Measurements from ENCODE around the gene ARMH3. TPM values are rescaled to one million over a fixed set of nuclear protein-coding genes. Genes with fewer than 3 reads are reported as not detected.

ARMH3 gene
- total RNA-seq, 2 experiments from 2014 or later: 7.9 to 24.3 TPM

GRCh38 chr10:101969412-101969922 lies 86.5 kb downstream of the ARMH3 start:
- Histone ChIP-seq H3K36me3 (ENCODE audit: insufficient read depth, low read length) (peaks cover 68% of the 10 kb centered on the region), H3K4me1 (ENCODE audit: insufficient read depth, low read length, poor library complexity, severe bottlenecking) (peaks cover 54% of the 10 kb centered on the region), H3K9me2 (ENCODE audit: insufficient read depth, low read length) (no peaks in the 10 kb centered on the region), H3K79me2 (ENCODE audit: insufficient read depth, low read depth, low read length) (no peaks in the 10 kb centered on the region), H3K4me2 (ENCODE audit: low read length) (peak overlapping the region; percentile 54), H3K9me3 (ENCODE audit: low read length) (peaks cover 8% of the 10 kb centered on the region; the same call in 1 of the 2 replicates), H2AFZ (ENCODE audit: low read length) (peak overlapping the region; percentile 4; the same call in 1 of the 2 replicates), H4K20me1 (ENCODE audit: insufficient read depth, low read length) (no peaks in the 10 kb centered on the region), H3K27ac (ENCODE audit: low read depth, low read length, poor library complexity, severe bottlenecking) (peak overlapping the region; percentile 80), H3K4me3 (ENCODE audit: low read depth, low read length, poor library complexity, severe bottlenecking) (peak overlapping the region; percentile 36)
- ChIA-PET POLR2A (interaction anchor here (0.5 to 1.6 kb wide), 6 partner anchors 12 to 269 kb away, joined by 3 to 6 read pairs (median 4); no protein-coding TSS in a partner anchor), CTCF (ENCODE audit: unreplicated experiment) (no interaction called here)
- peak; percentile 27 for DNase-seq (ENCODE audit: low spot score)
- intact Hi-C loops (cut with micrococcal nuclease; ENCODE audit: unreplicated experiment): no loop called here
- TF ChIP-seq, protein P1, sequence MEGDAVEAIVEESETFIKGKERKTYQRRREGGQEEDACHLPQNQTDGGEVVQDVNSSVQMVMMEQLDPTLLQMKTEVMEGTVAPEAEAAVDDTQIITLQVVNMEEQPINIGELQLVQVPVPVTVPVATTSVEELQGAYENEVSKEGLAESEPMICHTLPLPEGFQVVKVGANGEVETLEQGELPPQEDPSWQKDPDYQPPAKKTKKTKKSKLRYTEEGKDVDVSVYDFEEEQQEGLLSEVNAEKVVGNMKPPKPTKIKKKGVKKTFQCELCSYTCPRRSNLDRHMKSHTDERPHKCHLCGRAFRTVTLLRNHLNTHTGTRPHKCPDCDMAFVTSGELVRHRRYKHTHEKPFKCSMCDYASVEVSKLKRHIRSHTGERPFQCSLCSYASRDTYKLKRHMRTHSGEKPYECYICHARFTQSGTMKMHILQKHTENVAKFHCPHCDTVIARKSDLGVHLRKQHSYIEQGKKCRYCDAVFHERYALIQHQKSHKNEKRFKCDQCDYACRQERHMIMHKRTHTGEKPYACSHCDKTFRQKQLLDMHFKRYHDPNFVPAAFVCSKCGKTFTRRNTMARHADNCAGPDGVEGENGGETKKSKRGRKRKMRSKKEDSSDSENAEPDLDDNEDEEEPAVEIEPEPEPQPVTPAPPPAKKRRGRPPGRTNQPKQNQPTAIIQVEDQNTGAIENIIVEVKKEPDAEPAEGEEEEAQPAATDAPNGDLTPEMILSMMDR (conservative IDR thresholded peaks at IDR 0.05; ENCODE audit: low read length): no peak
- no peak for TF ChIP-seq EZH2phosphoT487 (IDR thresholded peaks at IDR 0.05; ENCODE audit: borderline replicate concordance, low read depth, low read length)
- BruUV-seq (replicated peaks): TSS peak; percentile 10

- peaks cover 49% of the 10 kb centered on the region for H3K4me1 ChIP-seq (ENCODE audit: insufficient read depth, low read length, poor library complexity, severe bottlenecking)
- ChIA-PET CTCF (ENCODE audit: unreplicated experiment) (no interaction called here), POLR2A (interaction anchor here (0.5 to 1.6 kb wide), 7 partner anchors 12 to 269 kb away, joined by 3 to 6 read pairs (median 4); no protein-coding TSS in a partner anchor)
- peaks cover 63% of the 10 kb centered on the region for H3K36me3 ChIP-seq (ENCODE audit: insufficient read depth, low read length)
- H2AFZ ChIP-seq (ENCODE audit: low read length): peak overlapping the region; percentile 4; the same call in 1 of the 2 replicates
- peaks cover 8% of the 10 kb centered on the region; the same call in 1 of the 2 replicates for H3K9me3 ChIP-seq (ENCODE audit: low read length)
- H3K27ac ChIP-seq (ENCODE audit: low read depth, low read length, poor library complexity, severe bottlenecking): peak overlapping the region; percentile 80
- H3K4me3 ChIP-seq (ENCODE audit: low read depth, low read length, poor library complexity, severe bottlenecking): peak overlapping the region; percentile 36
- BruUV-seq (replicated peaks): no TSS peak
- intact Hi-C loops (cut with micrococcal nuclease; ENCODE audit: unreplicated experiment): no loop called here
- H3K9me2 ChIP-seq (ENCODE audit: insufficient read depth, low read length): no peaks in the 10 kb centered on the region
- H3K4me2 ChIP-seq (ENCODE audit: low read length): peak overlapping the region; percentile 54
- no peaks in the 10 kb centered on the region for H4K20me1 ChIP-seq (ENCODE audit: insufficient read depth, low read length)
- TF ChIP-seq EZH2phosphoT487 (IDR thresholded peaks at IDR 0.05; ENCODE audit: borderline replicate concordance, low read depth, low read length): no peak
- TF ChIP-seq, protein P1 (conservative IDR thresholded peaks at IDR 0.05; ENCODE audit: low read length): no peak
- no peak for DNase-seq (ENCODE audit: low spot score)
- H3K79me2 ChIP-seq (ENCODE audit: insufficient read depth, low read depth, low read length): no peaks in the 10 kb centered on the region
These were observed 87.0 kb downstream of the ARMH3 start for GRCh38 chr10:101968940-101969321.

- DNase-seq (ENCODE audit: low spot score): peak; percentile 4
These were observed 87.6 kb downstream of the ARMH3 start for GRCh38 chr10:101968286-101968939.

More at GRCh38 chr10:101968286-101968939, 87.6 kb downstream of the ARMH3 start:
- H3K4me1 ChIP-seq (ENCODE audit: insufficient read depth, low read length, poor library complexity, severe bottlenecking): peaks cover 43% of the 10 kb centered on the region
- peaks cover 8% of the 10 kb centered on the region; the same call in 1 of the 2 replicates for H3K9me3 ChIP-seq (ENCODE audit: low read length)
- peak overlapping the region; percentile 36 for H3K4me3 ChIP-seq (ENCODE audit: low read depth, low read length, poor library complexity, severe bottlenecking)
- H3K36me3 ChIP-seq (ENCODE audit: insufficient read depth, low read length): peaks cover 58% of the 10 kb centered on the region
- no peaks in the 10 kb centered on the region for H4K20me1 ChIP-seq (ENCODE audit: insufficient read depth, low read length)
- peak overlapping the region; percentile 54 for H3K4me2 ChIP-seq (ENCODE audit: low read length)
- POLR2A ChIA-PET: interaction anchor here (0.6 to 1.3 kb wide), 6 partner anchors 12 to 88 kb away, joined by 3 to 4 read pairs (median 4); no protein-coding TSS in a partner anchor
- peak overlapping the region; percentile 80 for H3K27ac ChIP-seq (ENCODE audit: low read depth, low read length, poor library complexity, severe bottlenecking)
- intact Hi-C loops (cut with micrococcal nuclease; ENCODE audit: unreplicated experiment): no loop called here
- H3K79me2 ChIP-seq (ENCODE audit: insufficient read depth, low read depth, low read length): no peaks in the 10 kb centered on the region
- H3K9me2 ChIP-seq (ENCODE audit: insufficient read depth, low read length): no peaks in the 10 kb centered on the region
- BruUV-seq (replicated peaks): no TSS peak
- H2AFZ ChIP-seq (ENCODE audit: low read length): no peak overlapping the region
- TF ChIP-seq EZH2phosphoT487 (IDR thresholded peaks at IDR 0.05; ENCODE audit: borderline replicate concordance, low read depth, low read length): no peak
- TF ChIP-seq, protein P1 (conservative IDR thresholded peaks at IDR 0.05; ENCODE audit: low read length): no peak
- CTCF ChIA-PET (ENCODE audit: unreplicated experiment): no interaction called here
